GM11168 (cell line): ENCODE results near the gene CNTNAP2.

Experiments
- in situ Hi-C: fragments of 300-500 bp; cut with MboI; formaldehyde crosslinking; loops from one replicate; pipeline ENCODE4 v1.12.0; 2022; ENCODE audit warnings: low sequenced_read_pairs; ENCODE audit not compliant: unreplicated experiment

The CNTNAP2 gene

GRCh38 chr7:148347981-148348380 is 2231.4 kb downstream of the CNTNAP2 start:
- in situ Hi-C loops: loop anchor here (25.0 kb wide), 1 partner anchor 1986 kb away; no protein-coding TSS in a partner anchor

DNA sequence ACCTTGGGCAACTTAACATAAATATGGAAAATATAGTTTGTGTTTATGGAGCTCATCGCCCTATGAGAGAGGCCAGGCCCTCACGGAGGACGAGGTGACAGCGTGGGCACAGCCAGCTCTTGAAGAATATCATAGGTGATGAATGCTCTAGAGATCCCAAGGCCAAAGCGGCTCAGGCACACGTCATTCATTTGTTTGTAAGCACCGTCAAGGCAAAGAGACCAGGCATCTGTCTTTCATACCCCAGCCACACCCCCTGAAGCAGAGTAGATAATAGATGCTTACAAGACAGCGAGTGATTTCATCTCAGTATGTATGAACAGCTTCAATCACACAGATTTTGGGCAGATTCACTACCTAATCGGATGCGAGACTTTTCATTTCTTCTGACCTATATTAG is 2231.9 kb downstream of the CNTNAP2 start:
- in situ Hi-C loops: loop anchor here (25.0 kb wide), 1 partner anchor 1986 kb away; no protein-coding TSS in a partner anchor

DNA sequence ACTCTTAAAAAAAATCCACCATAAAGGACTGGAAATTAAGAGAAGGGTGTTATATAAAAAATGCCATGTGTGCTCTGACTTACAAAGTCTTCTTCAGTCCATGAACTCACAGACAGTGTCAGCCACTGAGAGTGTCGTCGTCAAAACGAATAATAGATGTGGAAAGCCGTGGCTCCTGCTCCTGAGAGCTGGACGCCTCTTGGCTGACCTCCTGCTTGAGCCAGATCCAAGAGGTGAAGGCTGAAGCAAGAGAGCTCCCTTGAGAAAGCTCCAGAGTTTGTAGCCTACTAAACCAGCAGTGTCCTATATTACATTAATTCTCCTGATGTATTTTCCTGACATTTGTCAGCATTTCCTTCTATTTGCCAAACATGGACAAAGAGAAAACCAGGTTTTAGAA is 2239.7 kb downstream of the CNTNAP2 start:
- in situ Hi-C loops: no loop called here

DNA sequence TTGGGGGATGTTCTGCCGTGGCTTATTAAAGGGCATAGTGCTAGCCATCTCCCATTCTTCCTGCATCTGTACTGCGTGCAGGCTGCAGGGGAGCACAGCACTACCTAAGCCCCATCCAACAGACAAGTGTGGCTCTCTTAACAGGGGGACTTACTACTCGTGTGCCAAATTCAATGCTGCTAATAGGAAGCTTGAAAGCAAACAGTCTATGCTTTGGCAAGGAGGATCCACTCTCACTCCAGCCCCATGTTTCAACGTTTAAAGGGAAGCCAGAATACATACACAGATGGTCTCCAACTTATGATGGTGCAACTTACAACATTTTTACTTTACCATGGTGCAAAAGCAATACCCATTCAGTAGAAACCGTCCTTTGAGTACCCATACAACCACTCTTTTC is 2245.9 kb downstream of the CNTNAP2 start:
- in situ Hi-C loops: no loop called here

GRCh38 chr7:148367731-148368475 is 2251.3 kb downstream of the CNTNAP2 start:
- in situ Hi-C loops: no loop called here

DNA sequence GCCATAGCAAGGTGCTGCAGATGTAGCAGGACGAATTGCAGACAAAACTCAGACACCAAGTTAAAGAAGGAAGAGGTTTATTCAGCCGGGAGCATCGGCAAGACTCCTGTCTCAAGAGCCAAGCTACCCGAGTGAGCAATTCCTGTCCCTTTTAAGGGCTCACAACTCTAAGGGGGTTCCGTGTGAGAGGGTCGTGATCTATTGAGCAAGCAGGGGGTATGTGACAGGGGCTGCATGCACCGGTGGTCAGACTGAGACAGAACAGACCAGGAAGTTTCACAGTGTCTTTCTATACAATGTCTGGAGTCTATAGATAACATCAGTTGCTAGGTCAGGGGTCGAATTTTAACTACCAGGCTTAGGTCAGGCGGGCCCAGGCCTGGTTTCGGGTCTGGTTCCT is 2252.0 kb downstream of the CNTNAP2 start:
- in situ Hi-C loops: no loop called here

- in situ Hi-C loops: no loop called here
Measured at GRCh38 chr7:148371280-148371937, 2254.8 kb downstream of the CNTNAP2 start.

GRCh38 chr7:148374396-148375259 is 2258.0 kb downstream of the CNTNAP2 start:
- in situ Hi-C loops: no loop called here

GRCh38 chr7:148379677-148380076 is 2263.1 kb downstream of the CNTNAP2 start:
- in situ Hi-C loops: no loop called here

DNA sequence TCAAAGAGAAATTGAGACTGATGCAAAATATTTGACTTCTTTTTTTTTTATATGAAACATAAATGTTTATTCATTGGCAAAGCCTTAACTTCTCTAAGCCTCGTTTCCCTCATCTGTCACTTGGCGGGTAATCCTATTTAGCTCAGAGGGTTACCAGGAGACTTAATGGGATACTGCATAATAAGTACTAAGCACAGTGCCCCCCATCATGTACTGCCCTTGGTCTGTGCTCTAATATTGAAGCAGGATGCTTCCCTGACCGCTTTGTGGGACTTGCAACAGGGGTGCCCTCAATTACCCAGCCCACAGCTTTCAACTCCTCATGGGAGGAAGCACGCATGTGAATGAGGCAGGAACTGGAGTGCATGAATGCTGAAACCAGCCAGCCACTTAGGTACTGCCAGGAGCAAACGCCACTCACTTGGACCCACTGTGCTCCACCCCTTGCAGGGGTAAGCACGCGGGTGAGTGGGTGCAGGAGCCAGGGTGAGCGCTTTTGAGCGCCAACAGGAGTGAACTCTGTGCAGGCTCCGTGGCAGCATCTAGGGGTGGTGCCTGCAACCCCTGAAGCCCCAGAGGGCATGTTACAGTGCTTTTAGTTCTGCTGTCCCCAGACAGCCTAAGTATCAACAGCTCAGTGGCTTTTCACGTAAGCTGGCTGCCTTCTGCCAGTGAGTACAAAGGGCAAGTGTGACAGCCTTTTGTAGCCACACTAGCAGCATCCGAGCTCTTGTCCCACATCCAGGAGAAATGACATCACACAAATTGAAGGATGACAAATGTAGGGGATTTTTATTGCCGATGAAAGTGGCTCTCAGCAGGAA is 2264.2 kb downstream of the CNTNAP2 start:
- in situ Hi-C loops: no loop called here

GRCh38 chr7:148382596-148382995 is 2266.0 kb downstream of the CNTNAP2 start:
- in situ Hi-C loops: no loop called here

- in situ Hi-C loops: no loop called here
Measured at GRCh38 chr7:148383651-148384050, 2267.1 kb downstream of the CNTNAP2 start.

GRCh38 chr7:148385009-148385682 is 2268.5 kb downstream of the CNTNAP2 start:
- in situ Hi-C loops: no loop called here

- in situ Hi-C loops: no loop called here
Measured at GRCh38 chr7:148390381-148390780, 2273.8 kb downstream of the CNTNAP2 start.

GRCh38 chr7:148391591-148391990 is 2275.0 kb downstream of the CNTNAP2 start:
- in situ Hi-C loops: no loop called here

GRCh38 chr7:148394582-148394981 is 2278.0 kb downstream of the CNTNAP2 start:
- in situ Hi-C loops: no loop called here

DNA sequence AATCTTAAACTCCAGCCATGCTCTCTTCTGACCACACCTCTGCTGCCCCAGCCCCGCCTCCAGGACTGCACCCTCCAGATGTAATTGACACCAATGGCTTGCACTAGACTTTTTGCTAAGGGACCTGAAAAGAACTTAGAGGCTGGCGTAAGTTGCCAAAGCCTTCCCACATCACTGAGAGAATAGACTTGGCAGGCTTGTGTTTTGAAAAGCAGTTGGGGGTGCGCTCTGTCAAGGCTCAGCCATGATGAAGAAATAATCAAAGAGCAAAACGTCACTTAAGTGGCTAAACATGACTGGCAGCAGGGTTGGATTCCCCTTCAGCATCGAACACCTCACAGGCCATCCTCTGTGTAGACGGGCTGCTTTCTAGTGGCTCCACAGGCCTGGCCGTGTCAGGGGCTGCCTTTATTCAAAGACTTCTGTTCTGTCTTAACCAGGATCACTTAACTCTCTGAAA is 2278.8 kb downstream of the CNTNAP2 start:
- in situ Hi-C loops: no loop called here

DNA sequence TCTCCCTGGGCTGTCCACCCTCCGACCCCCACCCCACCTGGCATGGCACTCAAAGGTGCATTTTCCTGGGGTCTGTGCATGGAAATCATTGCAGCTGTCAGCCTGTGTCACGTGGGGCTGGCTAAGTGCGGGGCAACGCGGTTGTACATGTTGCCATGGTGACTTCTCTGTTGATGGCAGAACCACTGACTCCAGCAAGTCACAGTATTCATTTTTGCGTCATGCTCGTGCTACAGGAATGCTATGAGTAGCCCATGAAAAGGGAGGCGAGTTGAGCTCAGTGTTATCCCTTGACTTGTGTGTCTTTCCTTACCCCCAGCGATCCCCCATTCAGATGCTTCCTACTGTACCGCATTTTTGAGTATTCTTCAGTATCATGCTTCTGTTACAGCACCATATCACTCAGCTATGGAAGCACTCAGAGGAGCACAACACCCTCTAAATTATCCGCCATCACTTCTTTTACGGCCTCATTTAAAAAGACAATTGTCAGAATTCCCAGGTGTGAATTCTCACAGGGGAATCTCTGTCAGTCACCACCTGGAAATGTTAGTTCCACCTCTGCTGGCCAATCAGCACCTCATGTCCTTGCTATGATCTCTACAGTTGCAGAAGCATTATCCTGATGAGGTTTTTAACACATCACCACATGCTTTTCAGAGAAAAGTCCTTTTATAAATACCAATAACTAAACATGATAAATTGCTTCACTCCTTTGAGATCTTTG is 2279.6 kb downstream of the CNTNAP2 start:
- in situ Hi-C loops: no loop called here

DNA sequence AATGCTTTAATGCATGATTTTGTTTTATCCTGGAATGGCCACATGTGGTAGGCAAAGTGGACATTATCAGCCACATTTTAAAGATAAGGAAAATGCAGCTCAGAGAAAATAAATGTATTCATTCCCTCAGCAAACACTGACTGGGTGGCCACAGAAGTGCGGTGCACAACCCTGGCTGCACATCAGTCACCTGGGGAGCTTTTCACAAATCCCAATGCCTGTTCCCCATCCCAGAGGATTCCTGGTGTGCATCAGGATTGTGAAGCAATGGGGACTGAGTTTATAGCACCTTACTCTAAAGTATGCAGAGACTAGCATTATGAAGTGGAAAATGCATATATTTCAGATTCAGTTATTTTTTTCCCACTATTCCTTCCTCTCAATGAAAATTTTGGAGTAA is 2280.5 kb downstream of the CNTNAP2 start:
- in situ Hi-C loops: no loop called here
